CD1c-positive myeloid dendritic cell (primary cell): Measurements from ENCODE around the gene KRTAP3-2.
"Not testable (repeated sequence)": the region's sequence is repeated elsewhere in the genome, so short reads cannot be mapped to it uniquely, and the experiment has no call there.

ENCODE experiments used
- DNase-seq: peaks from one replicate; pipeline ENCODE4 v3.0.0-alpha.2; 2016; ENCODE audit errors: extremely low spot score

Gene KRTAP3-2

GRCh38 chr17:40999563-40999962 lies at the start of gene KRTAP3-2:
Gene KRTAP3-2, minus strand, starts transcription at chr17:40999906. Its CDS starts 53 bp downstream, at chr17:40999853.
- not testable (repeated sequence) for DNase-seq

- no peak for DNase-seq
Measured at GRCh38 chr17:41049110-41049509, 49.4 kb upstream of the KRTAP3-2 start.

- no peak for DNase-seq
Measured at GRCh38 chr17:41048441-41048840, 48.7 kb upstream of the KRTAP3-2 start.

- not testable (repeated sequence) for DNase-seq
Measured at GRCh38 chr17:41046735-41047465, 47.2 kb upstream of the KRTAP3-2 start, which contains the start of gene KRTAP2-1. Gene KRTAP2-1, minus strand, starts transcription at chr17:41047316. Its CDS starts 49 bp downstream, at chr17:41047267.

- no peak for DNase-seq
Measured at GRCh38 chr17:41042953-41043352, 43.2 kb upstream of the KRTAP3-2 start.

- not testable (repeated sequence) for DNase-seq
Measured at GRCh38 chr17:41040783-41041571, 41.3 kb upstream of the KRTAP3-2 start, which contains the start of gene KRTAP1-1. Gene KRTAP1-1, minus strand, starts transcription at chr17:41041450. Its CDS starts 53 bp downstream, at chr17:41041397.

GRCh38 chr17:41037853-41038350 lies 38.2 kb upstream of the KRTAP3-2 start:
- DNase-seq: no peak

GRCh38 chr17:41034346-41034935 lies 34.7 kb upstream of the KRTAP3-2 start, which contains the start of gene KRTAP1-3:
Gene KRTAP1-3, minus strand, starts transcription at chr17:41034874. Its CDS starts 53 bp downstream, at chr17:41034821.
- not testable (repeated sequence) for DNase-seq

- no peak for DNase-seq
Measured at GRCh38 chr17:41029633-41030245, 30.0 kb upstream of the KRTAP3-2 start, which contains the start of gene KRTAP1-4. Gene KRTAP1-4, minus strand, starts transcription at chr17:41030195. Its CDS starts 117 bp downstream, at chr17:41030078.

- no peak for DNase-seq
Measured at GRCh38 chr17:41026715-41027471, 27.2 kb upstream of the KRTAP3-2 start, which contains the start of gene KRTAP1-5. Gene KRTAP1-5, minus strand, starts transcription at chr17:41027208. Its CDS starts 53 bp downstream, at chr17:41027155.

GRCh38 chr17:41024697-41025096 lies 25.0 kb upstream of the KRTAP3-2 start:
- DNase-seq: no peak

GRCh38 chr17:41020336-41020735 lies 20.6 kb upstream of the KRTAP3-2 start:
- DNase-seq: no peak

GRCh38 chr17:41019415-41019814 lies 19.7 kb upstream of the KRTAP3-2 start:
- DNase-seq: no peak

GRCh38 chr17:41018541-41018940 lies 18.8 kb upstream of the KRTAP3-2 start:
- no peak for DNase-seq

GRCh38 chr17:41016578-41017215 lies 17.0 kb upstream of the KRTAP3-2 start:
- DNase-seq: no peak

- no peak for DNase-seq
Measured at GRCh38 chr17:41015454-41015853, 15.7 kb upstream of the KRTAP3-2 start.

- DNase-seq: no peak
Measured at GRCh38 chr17:41013606-41014005, 13.9 kb upstream of the KRTAP3-2 start.

- no peak for DNase-seq
Measured at GRCh38 chr17:41013181-41013580, 13.5 kb upstream of the KRTAP3-2 start.

- no peak for DNase-seq
Measured at GRCh38 chr17:41012326-41013120, 12.8 kb upstream of the KRTAP3-2 start.
